NCI-H2107 (cell line): Measurements from ENCODE around the gene ENTPD2.
"Not testable (repeated sequence)": the region's sequence is repeated elsewhere in the genome, so short reads cannot be mapped to it uniquely, and the experiment has no call there.

ENCODE experiments used
- DNase-seq: peaks from one replicate; lab custom pipeline; 2025; lab: John Stamatoyannopoulos, UW

Gene ENTPD2

DNA sequence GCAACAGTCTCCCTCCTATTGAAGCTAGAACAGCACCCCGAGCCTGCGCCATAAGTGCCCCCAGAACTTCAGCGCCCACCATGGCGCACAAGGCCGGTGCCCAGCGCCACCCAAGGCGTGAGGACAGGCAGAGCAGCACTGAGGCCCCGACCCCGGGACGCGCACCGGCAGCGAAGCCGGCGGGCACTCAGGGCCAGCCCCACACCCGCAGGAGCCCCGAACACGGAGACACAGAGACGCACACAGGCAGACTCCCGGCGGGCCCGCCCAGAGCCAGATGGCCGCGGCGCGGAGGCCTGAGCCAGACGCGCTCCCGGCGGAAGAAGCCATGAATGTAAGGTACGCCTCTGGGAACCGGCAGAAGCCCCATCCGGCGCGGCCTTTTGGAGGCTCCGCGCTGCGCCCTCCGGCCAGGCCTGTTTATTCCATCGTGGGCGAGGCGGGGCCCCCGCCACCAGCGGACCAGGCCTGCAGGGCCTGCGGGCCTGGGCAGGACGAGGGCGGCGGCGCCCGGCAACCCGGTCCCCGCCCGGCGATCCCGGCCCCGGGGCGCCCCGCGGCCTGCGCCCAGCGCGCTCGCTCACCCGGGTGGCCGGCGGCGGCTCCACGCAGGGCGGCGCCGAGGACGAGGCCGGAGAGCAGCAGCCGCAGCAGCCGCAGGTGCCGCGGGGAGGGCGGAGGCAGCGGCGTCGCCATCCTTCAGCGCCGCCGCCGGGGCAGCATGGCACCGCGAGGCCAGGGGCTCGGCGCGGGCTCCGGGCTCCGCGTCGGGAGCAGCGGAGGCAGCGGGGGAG lies 8.4 kb downstream of the ENTPD2 start:
- DNase-seq, result peak; percentile 41

- DNase-seq, result peak; percentile 49
These were observed 9.2 kb downstream of the ENTPD2 start for GRCh38 chr9:137044502-137045177.

GRCh38 chr9:137044037-137044436 lies 9.8 kb downstream of the ENTPD2 start:
- DNase-seq, result no peak

- no peak for DNase-seq
These were observed 10.8 kb downstream of the ENTPD2 start for GRCh38 chr9:137042751-137043727.

DNA sequence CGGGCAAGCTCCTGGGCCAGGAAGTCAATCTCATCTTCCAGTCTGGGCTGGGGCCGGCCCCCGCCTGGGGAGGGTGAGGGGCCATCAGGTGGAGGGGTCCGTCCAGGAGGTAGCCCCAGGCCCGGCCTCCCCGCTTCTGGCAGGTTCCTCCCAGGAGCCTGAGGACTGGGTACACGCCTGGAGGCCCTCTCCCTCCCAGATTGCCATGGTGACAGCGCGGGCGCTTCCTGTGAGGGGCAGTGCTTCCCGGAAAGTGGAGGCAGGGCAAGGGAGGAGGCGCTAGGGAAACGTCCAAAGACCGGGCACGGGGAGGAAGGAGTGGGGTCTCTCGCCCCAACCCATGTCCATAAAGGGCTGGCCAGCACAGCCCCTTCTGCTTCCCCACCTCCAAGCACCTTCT lies 12.7 kb downstream of the ENTPD2 start:
- no peak for DNase-seq

- no peak for DNase-seq
These were observed 13.3 kb downstream of the ENTPD2 start for GRCh38 chr9:137040568-137040967.

GRCh38 chr9:137039611-137040366 lies 14.1 kb downstream of the ENTPD2 start:
- no peak for DNase-seq

DNA sequence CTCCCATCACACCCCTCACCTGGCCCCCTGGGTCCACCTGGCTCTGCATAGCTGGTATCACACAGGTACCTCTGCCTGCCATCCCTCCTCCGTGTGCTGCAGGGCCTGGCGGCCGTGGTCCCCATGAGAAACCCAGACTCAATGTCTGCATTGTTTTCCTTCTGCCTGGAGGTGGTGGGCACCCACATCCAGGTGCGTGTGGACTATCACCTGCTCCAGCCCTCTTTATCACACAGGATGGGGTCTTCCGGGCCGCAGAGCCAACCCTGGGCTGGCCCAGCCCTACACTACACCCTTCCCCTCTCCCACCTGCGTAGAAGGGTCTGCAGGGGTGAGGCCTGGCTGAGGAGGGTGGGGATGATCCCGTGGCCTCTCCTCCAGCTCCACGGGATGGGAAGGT lies 14.9 kb downstream of the ENTPD2 start:
- no peak for DNase-seq

DNA sequence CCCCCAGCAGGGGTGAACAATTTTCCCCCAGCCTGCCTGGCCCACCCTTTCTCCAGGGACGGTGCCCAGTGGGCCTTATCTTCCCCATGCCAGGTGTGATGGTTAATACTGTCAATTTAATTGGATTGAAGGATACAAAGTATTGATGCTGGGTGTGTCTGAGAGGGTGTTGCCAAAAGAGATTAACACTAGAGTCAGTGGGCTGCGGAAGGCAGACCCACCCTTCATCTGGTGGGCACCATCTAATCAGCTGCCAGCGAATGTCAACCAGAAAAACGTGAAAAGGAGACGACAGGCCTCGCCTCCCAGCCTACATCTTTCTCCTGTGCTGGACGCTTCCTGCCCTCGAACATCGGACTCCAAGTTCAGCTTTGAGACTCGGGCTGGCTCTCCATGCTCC lies 16.4 kb downstream of the ENTPD2 start:
- no peak for DNase-seq

- no peak for DNase-seq
These were observed 16.8 kb downstream of the ENTPD2 start for GRCh38 chr9:137037035-137037434.

DNA sequence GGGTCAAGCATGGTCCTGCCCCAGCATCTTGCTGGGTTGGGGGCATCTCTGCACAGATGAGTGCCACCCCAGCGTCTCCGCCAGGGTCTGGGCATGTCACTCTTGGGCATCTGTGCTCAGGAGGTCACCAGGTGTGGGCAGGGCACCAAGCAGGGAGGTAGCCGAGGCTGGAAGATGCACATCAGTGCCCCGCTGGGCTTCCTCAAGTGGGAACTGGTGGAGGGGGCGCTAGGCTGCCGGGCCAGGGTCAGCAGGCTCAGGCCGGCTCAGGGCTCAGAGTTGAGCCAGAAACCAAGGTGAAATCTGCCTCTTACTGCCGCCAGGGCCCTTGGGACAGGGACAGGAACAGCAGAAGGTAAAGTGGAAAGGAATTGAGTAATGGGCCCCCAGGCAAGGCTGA lies 17.9 kb downstream of the ENTPD2 start:
- no peak for DNase-seq

GRCh38 chr9:137035507-137035834 lies 18.4 kb downstream of the ENTPD2 start:
- no peak for DNase-seq

GRCh38 chr9:137034709-137035506 lies 19.0 kb downstream of the ENTPD2 start:
- peak; percentile 66 for DNase-seq

- DNase-seq, result no peak
These were observed 19.7 kb downstream of the ENTPD2 start for GRCh38 chr9:137034039-137034708.

- not testable (repeated sequence) for DNase-seq
These were observed 20.4 kb downstream of the ENTPD2 start for GRCh38 chr9:137033481-137033880.

DNA sequence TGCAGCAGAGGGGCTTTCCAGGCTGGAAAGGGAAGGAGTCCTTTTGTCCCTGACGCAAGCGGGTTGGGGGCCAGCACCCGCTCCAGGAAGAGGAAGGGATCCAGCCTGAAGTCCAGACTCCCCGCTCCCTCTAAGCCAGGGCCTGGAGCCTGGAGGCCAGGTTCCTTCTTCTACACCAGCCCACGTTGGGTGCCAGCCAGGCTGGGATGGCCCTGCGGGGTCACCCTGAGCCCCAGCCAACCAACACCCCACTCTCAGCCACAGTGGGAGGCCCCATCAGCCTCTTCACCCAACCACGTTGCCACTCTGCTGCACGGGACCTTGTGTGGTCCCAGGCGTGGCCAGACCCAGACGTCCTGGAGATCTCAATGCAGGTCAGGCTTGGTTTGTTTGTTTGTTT lies 21.0 kb downstream of the ENTPD2 start:
- no peak for DNase-seq

- no peak for DNase-seq
These were observed 21.8 kb downstream of the ENTPD2 start, which contains the start of gene FUT7 for GRCh38 chr9:137031904-137032640. Gene FUT7 (minus strand): TSS chr9:137032088. CDS start chr9:137031991, 97 bp downstream.

DNA sequence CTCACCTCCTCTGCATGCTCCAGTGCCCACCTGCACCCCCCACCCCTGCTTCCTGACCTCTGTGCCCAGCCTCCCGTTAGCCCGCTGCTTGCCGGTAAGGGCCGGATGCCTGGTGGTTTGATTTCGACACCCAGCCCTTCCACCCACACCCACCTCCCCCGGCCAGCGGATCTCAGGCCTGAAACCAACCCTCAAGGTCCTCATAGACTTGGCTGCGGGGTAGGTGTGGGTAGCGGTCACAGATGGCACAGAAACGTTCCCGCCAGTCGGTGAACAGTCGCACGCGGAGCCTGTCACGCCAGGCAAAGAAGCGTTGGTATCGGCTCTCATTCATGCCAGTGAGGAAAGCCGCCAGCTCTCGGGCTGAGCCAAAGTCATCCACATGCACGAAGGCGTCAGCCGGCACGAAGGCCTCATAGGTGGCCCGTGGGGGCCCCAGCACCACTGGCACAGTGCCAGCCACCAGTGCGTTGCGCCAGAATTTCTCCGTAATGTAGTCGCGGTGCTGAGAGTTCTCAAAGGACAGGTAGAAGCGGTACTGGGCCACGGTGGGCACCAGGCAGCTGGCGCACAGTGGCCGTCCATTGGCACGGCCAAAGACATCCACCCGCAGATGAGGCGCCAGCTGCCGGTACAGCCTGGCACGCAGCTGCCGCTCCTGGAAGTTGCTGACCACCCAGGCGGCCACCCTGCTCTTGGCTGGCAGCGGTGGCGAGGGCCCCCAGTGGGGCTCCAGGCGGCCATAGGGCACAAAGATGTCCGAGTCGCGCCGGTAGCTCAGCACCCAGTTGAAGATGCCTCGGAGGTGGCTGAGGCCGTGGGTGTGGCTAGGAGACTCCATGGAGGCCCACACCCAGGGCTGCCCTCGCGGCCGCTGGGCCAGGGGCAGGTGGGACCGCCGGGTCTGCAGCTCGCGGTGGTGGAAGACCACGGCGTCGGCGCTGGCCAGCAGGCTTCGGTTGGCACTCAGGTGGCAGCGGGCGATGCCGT lies 23.0 kb downstream of the ENTPD2 start:
- DNase-seq, result no peak
